Epithelial cell of prostate (primary cell): Measurements from ENCODE around the gene TGFB1I1.
"Not testable (repeated sequence)": the region's sequence is repeated elsewhere in the genome, so short reads cannot be mapped to it uniquely, and the experiment has no call there.

Experiments used
- DNase-seq: peaks from one replicate; pipeline ENCODE4 v3.0.0-alpha.2; 2011; ENCODE audit warnings: low read depth, low spot score
- H3K27ac ChIP-seq: fragments of 450-650 bp; 2 replicates; pipeline ENCODE4 v1.5.1; 2017; ENCODE audit warnings: mild to moderate bottlenecking

Gene TGFB1I1

DNA sequence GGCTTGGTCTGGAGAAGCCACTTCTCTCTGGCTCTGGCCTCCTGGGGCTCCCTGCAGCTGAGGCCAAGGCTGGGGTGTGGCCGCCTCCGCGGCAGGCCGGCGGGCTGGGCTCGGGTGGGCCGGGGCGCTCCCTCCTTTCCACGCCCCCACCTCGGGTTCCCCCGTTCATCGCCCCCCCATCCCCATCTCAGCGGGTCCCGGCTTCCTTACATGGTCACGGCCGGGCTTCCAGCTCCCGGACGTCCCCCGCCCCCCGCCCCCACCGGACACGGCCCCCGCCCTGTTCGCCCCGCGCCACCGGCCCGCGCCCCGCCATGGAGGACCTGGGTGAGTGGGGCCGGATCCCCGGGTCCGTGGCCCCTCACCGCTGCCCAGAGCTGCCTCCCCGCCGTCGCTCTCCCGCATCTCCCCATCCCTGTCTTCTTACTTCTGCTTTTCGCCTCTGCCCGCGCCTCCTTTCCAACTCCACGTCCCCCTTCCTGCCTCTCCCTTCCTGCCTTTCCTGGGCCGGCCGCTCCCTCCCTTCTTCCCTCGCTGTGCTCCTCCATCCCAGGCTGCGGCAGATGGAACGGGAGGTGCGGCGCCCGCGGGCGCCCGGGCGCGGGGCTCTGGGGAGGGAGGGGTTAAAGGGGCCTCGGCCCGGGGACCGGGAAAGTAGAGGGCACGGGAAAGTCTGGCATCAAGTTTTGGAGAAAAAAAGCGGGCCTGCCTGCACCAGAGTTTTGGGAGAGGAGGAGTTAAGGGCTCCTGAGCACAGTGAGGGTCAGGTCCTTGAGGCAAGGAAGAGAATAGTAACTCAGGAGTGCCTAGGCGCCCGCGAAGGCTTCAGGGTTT is at the start of gene TGFB1I1:
Gene TGFB1I1, plus strand, starts transcription at position 278 of the 834 bp plus-strand sequence. Its CDS starts 37 bp downstream, at position 315.
- H3K27ac ChIP-seq = peak within 1 kb of the TSS; percentile 70
- DNase-seq = no peak

DNA sequence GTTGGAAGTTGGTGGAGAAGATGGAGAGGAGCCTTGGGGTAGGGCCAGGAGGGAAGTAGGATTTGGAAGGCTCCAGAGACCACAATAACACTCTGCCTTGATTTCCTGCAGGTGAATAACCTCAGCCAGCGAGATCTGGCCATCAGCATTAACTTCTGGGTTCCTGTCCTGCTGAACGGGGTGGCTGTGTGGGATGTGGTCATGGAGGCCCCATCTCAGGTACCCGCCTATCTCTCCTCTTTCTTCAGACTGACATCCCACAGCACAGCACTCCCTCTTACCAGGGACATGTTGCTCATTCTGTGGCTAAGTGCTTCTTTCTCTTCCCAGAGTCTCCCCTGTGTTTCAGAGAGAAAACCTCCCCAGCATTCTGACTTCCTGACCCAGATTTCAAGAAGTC is 48.7 kb upstream of the TGFB1I1 start:
- H3K27ac ChIP-seq = no peak overlapping the region
- DNase-seq = no peak

- no peak overlapping the region for H3K27ac ChIP-seq
- DNase-seq = no peak
Observed at GRCh38 chr16:31423801-31424200, 48.2 kb upstream of the TGFB1I1 start.

- DNase-seq = no peak
- no peak overlapping the region for H3K27ac ChIP-seq
Observed at GRCh38 chr16:31427441-31428278, 44.3 kb upstream of the TGFB1I1 start.

GRCh38 chr16:31428279-31428597 is 43.7 kb upstream of the TGFB1I1 start, which contains the start of gene COX6A2:
COX6A2 (minus strand) TSS chr16:31428360; CDS start chr16:31428325, 35 bp downstream.
- DNase-seq = no peak

GRCh38 chr16:31428638-31429247 is 43.2 kb upstream of the TGFB1I1 start:
- peak; percentile 36 for DNase-seq
- H3K27ac ChIP-seq = no peak overlapping the region

More at GRCh38 chr16:31428279-31428597, 43.7 kb upstream of the TGFB1I1 start, which contains the start of gene COX6A2:
- no peak within 1 kb of the TSS for H3K27ac ChIP-seq

- no peak overlapping the region for H3K27ac ChIP-seq
- no peak for DNase-seq
Observed at GRCh38 chr16:31429314-31429713, 42.6 kb upstream of the TGFB1I1 start.

- no peak for DNase-seq
Observed at GRCh38 chr16:31429796-31430195, 42.2 kb upstream of the TGFB1I1 start.

DNA sequence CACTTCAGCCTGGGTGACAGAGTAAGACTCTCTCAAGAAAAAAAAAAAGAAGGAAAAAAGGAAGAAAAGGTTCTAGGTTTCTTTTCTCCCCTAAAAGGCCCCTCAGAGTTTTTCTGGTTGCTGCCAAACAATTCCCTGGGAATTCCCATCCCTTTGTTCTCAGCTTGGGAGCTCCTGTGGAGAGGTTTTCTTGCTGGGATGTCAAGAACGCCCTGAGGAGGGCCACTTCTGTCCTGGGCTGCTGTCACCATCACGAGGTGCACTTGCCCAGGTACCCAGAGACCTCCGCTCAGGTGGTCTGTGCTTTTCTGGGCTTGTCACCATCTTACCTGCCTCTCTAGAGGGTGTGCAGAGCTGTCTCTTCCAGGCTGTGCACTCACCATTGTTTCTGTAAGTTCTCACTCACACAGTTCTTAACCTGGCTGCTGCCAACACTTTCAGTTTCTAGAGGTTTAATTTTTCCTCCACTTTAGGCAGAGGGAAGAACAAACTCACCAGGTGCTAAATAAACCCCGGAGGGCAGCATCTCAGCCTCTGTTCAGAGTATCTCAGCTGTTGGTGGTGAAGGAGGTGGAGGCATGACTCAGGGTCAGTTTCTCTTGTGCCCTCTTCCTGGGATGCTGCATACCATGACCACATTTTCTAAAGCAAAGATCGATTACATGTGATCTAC is 41.4 kb upstream of the TGFB1I1 start:
- no peak for DNase-seq
- H3K27ac ChIP-seq = no peak overlapping the region

More at GRCh38 chr16:31429796-31430195, 42.2 kb upstream of the TGFB1I1 start:
- H3K27ac ChIP-seq = no peak overlapping the region

- no peak for DNase-seq
- H3K27ac ChIP-seq = no peak overlapping the region
Observed at GRCh38 chr16:31435341-31436220, 36.4 kb upstream of the TGFB1I1 start.

- DNase-seq = no peak
- H3K27ac ChIP-seq = no peak overlapping the region
Observed at GRCh38 chr16:31436221-31437045, 35.5 kb upstream of the TGFB1I1 start.

- DNase-seq = no peak
- no peak overlapping the region for H3K27ac ChIP-seq
Observed at GRCh38 chr16:31438414-31438813, 33.5 kb upstream of the TGFB1I1 start.

- DNase-seq, H3K27ac ChIP-seq: not testable (repeated sequence)
Observed at GRCh38 chr16:31439023-31439422, 32.9 kb upstream of the TGFB1I1 start.

DNA sequence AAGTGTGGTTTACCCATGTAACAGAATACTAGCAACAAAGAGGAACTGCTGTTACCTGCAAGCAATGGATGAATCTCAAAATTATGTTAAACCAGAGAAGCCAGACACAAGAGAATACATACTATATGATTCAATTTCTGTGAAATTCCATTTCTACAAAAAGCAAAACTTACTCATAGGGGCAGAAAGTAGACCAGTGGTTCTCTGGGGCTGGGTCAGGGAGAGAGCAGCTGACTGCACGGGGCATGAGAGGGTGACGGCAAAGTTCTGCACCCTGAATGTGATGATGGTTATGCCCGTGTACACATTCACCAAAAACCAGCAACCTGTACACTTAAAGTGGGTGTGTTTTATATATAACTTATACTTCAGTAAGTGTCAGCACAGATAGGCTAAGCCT is 32.4 kb upstream of the TGFB1I1 start:
- H3K27ac ChIP-seq = no peak overlapping the region
- no peak for DNase-seq

DNA sequence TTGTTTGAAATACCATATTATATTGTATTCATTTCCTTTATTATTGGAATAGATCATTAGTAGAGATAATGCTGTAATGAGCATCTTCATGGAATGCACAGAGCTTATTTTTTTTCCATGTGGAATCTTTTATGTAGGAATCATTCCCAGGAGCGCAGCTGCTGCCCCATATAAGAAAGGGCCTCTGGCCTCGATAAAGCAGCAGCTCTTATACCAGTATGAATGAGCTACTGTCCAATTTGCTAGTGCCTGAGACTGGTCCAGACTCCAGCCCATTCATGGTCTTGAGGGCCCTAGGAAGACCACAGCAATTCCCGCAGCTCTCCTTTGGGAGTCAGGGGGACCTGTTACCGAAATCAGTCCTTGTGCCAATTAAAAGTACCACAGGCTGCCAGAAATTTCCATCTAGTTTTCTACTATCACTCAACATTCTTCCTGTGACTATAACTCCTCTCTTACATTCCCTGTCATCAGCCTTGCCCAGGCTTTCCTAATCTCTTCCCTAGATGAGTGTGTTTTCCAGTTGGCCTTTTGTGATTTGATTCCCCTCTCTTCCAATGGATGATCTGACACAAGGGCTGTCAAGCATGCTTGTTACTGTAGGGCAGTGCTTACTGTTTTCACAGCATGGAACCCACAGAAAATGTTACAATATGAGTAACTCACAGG is 31.3 kb upstream of the TGFB1I1 start:
- DNase-seq = no peak
- H3K27ac ChIP-seq = peak overlapping the region; percentile 9

- no peak overlapping the region for H3K27ac ChIP-seq
- DNase-seq = no peak
Observed at GRCh38 chr16:31441956-31442355, 30.0 kb upstream of the TGFB1I1 start.

GRCh38 chr16:31445931-31446330 is 26.0 kb upstream of the TGFB1I1 start:
- not testable (repeated sequence) for DNase-seq, H3K27ac ChIP-seq

- no peak for DNase-seq
- H3K27ac ChIP-seq = peak overlapping the region; percentile 97
Observed at GRCh38 chr16:31451201-31451600, 20.8 kb upstream of the TGFB1I1 start.
